B cell (primary cell): Measurements from ENCODE around the gene ZER1.

Experiments
- EZH2 ChIP-seq: IDR thresholded peaks from 2 replicates; pipeline ENCODE4 v1.6.1; 2012; ENCODE audit warnings: borderline replicate concordance, low read depth, mild to moderate bottlenecking, moderate library complexity, low read length; ENCODE audit not compliant: insufficient read depth, poor library complexity, severe bottlenecking
- TF ChIP-seq, protein P1 (sequence below): fragments of 200-600 bp; IDR thresholded peaks from one replicate; pipeline ENCODE4 v1.8.0; 2022; ENCODE audit warnings: antibody characterized with exemption, mild to moderate bottlenecking

DNA sequence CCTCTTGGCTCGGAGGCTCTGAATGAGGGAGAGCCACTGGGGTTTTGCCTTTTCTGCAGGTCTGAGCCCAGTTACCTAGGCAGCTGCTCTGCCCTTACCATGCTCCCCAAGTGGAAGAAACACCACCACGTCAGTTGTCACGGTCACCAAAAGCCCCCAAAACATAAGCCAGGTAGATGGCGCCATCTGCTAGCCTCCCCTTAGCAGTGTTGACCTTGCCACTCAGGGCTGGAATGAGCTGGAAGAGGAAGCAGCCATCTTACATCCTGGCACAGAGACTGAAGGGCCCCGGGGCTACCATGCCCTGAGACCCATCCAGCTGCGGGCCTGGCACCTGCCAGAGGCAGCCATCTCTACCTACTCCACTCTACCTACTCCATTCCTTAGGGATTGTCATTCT is 7.4 kb downstream of the ZER1 start:
- TF ChIP-seq, protein P1, sequence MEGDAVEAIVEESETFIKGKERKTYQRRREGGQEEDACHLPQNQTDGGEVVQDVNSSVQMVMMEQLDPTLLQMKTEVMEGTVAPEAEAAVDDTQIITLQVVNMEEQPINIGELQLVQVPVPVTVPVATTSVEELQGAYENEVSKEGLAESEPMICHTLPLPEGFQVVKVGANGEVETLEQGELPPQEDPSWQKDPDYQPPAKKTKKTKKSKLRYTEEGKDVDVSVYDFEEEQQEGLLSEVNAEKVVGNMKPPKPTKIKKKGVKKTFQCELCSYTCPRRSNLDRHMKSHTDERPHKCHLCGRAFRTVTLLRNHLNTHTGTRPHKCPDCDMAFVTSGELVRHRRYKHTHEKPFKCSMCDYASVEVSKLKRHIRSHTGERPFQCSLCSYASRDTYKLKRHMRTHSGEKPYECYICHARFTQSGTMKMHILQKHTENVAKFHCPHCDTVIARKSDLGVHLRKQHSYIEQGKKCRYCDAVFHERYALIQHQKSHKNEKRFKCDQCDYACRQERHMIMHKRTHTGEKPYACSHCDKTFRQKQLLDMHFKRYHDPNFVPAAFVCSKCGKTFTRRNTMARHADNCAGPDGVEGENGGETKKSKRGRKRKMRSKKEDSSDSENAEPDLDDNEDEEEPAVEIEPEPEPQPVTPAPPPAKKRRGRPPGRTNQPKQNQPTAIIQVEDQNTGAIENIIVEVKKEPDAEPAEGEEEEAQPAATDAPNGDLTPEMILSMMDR, result no peak
- TF ChIP-seq EZH2, result no peak
